Fibroblast of lung (primary cell): ENCODE data around the gene RASSF7. TPM values are rescaled to one million over a fixed set of nuclear protein-coding genes. Genes with fewer than 3 reads are reported as not detected.

Source experiments
- DNase-seq, 2 donors: peaks; one replicate each; pipeline versions ENCODE4 v3.0.0 to v3.0.0-alpha.2; 2010; ENCODE audit warnings: low read depth in 2 of 2
- H2AFZ ChIP-seq: 2 replicates; pipeline ENCODE4 v1.5.1; 2012; ENCODE audit warnings: low read length, control low read depth, inconsistent platforms
- H3K27ac ChIP-seq: 2 replicates; pipeline ENCODE4 v1.5.1; 2011; ENCODE audit warnings: low read length, control low read depth; ENCODE audit not compliant: insufficient read depth
- H3K27me3 ChIP-seq: 2 replicates; pipeline ENCODE4 v1.5.1; 2011; ENCODE audit warnings: mild to moderate bottlenecking, low read length; ENCODE audit not compliant: control insufficient read depth, insufficient read depth
- H3K36me3 ChIP-seq: 2 replicates; pipeline ENCODE4 v1.5.1; 2011; ENCODE audit warnings: low read length; ENCODE audit not compliant: control insufficient read depth, insufficient read depth
- H3K4me1 ChIP-seq: 2 replicates; pipeline ENCODE4 v1.5.1; 2011; ENCODE audit warnings: low read length; ENCODE audit not compliant: control insufficient read depth, insufficient read depth; ENCODE audit errors: extremely low read depth
- H3K4me2 ChIP-seq: 2 replicates; pipeline ENCODE4 v1.5.1; 2011; ENCODE audit warnings: low read length, control low read depth; ENCODE audit not compliant: insufficient read depth; ENCODE audit errors: extremely low read depth
- H3K4me3 ChIP-seq, 4 experiments: fragments of 200-600 bp in 1 of 4; sonication (generic) in 1 of 4; replicated peaks in 1 of 4; 2 replicates each; pipeline ENCODE4 v1.5.1; 2011 to 2016; ENCODE audit warnings: low read length in 4 of 4, low read depth in 3 of 4, mild to moderate bottlenecking in 3 of 4, control low read depth in 2 of 4, inconsistent platforms in 1 of 4, mixed read lengths in 1 of 4; ENCODE audit not compliant: insufficient read depth in 1 of 4; ENCODE audit errors: control extremely low read depth in 1 of 4
- H3K79me2 ChIP-seq: 2 replicates; pipeline ENCODE4 v1.5.1; 2012; ENCODE audit warnings: mild to moderate bottlenecking, low read length, inconsistent platforms; ENCODE audit not compliant: control insufficient read depth, insufficient read depth
- H3K9ac ChIP-seq: 2 replicates; pipeline ENCODE4 v1.5.1; 2011; ENCODE audit warnings: mild to moderate bottlenecking, low read length, control low read depth; ENCODE audit not compliant: insufficient read depth
- H3K9me3 ChIP-seq: 2 replicates; pipeline ENCODE4 v1.5.1; 2012; ENCODE audit warnings: low read depth, low read length; ENCODE audit not compliant: control insufficient read depth, insufficient read depth
- H4K20me1 ChIP-seq: 2 replicates; pipeline ENCODE4 v1.5.1; 2011; ENCODE audit warnings: low read length; ENCODE audit not compliant: control insufficient read depth, insufficient read depth; ENCODE audit errors: extremely low read depth
- CTCF ChIP-seq, 2 donors: IDR thresholded peaks in 1 of 2; conservative IDR thresholded peaks in 1 of 2; 1 replicate in 1 of 2; 2 replicates in 1 of 2; pipeline ENCODE4 v1.5.1; 2011 to 2012; ENCODE audit warnings: low read length in 2 of 2, control low read depth in 1 of 2, inconsistent platforms in 1 of 2, low read depth in 1 of 2, mild to moderate bottlenecking in 1 of 2
- EZH2 ChIP-seq: IDR thresholded peaks from 2 replicates; pipeline ENCODE4 v1.5.1; 2012; ENCODE audit warnings: low read length, control low read depth, mild to moderate bottlenecking; ENCODE audit errors: missing control alignments
- polyA plus RNA-seq, 2 donors: library from polyadenylated mRNA; depleted of rRNA in 1 of 2; stranded (reverse) in 1 of 2; unstranded in 1 of 2; fragments of >200 nt; gene quantifications; 2 replicates each; pipeline ENCODE4 v1.2.1, GENCODE V29; 2011 to 2012; ENCODE audit warnings: missing spikeins in 1 of 2
- total RNA-seq: library from RNA; depleted of rRNA; stranded (reverse); fragments of >200 nt; gene quantifications from 2 replicates; pipeline ENCODE4 v1.2.1, GENCODE V29; 2014

The RASSF7 gene
- total and polyA plus RNA-seq, 2 donors (not counting 1 experiment from before 2014, with no cell fraction given): 1.6 to 2.8 TPM

- TF ChIP-seq CTCF (conservative IDR thresholded peaks at IDR 0.05 in 1 of 2, IDR thresholded peaks at IDR 0.05 in 1 of 2; ENCODE audit: low read depth in 1 of 2, low read length in 2 of 2) (no peak), EZH2 (no peak)
- no peaks in the 10 kb centered on the region for H3K36me3 ChIP-seq
- no peaks in the 10 kb centered on the region for H3K9me3 ChIP-seq
- no peaks in the 10 kb centered on the region for H3K27me3 ChIP-seq
- no peak overlapping the region for H3K27ac ChIP-seq
- H3K4me3 ChIP-seq: no peak overlapping the region
- no peaks in the 10 kb centered on the region for H3K79me2 ChIP-seq
- no peaks in the 10 kb centered on the region for H4K20me1 ChIP-seq
- H3K4me2 ChIP-seq: no peak overlapping the region
- no peaks in the 10 kb centered on the region for H3K4me1 ChIP-seq
- H3K9ac ChIP-seq: no peak overlapping the region
- H2AFZ ChIP-seq: no peak overlapping the region
- no peak for DNase-seq
These were observed 20.7 kb upstream of the RASSF7 start for GRCh38 chr11:539971-540481.

DNA sequence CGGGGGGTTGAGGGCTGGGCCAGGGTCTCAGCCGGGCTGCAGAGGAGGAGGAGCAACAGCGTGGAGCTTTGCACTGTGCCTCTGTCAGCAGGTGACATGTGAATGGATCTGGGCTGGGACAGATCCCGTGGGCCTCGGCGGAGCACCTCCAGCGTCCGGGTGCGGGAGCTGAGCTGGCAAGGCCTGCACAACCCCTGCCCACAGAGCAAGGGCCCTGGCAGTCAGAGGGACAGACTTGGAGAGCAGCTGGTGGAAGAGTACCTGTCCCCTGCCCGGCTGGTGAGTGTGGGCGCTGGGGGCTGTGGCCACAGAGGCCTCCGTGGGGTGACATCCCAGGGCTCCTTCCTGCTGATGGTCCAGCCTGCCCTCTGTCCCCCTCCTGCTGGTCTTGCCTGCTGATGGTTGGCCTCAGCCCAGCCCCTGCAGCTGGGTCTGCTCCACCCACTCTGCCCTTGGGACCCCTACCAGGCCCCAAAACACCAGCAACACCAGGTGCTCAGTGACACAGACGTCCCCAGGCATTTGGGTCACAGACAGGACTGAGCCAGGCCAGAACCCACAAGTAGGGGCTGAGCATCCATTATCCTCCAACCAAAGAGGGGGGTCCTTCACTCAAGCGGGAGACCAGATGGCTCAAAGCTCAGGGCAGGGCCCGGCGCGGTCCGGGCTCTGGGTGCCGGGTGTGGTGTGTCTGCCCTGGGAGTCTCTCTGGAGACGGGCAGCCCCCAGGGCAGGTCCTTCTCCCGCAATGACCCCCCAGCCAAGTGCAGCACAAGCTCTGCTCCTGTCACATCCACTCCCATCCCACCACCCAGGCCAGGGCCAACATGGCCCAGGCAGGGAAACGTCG lies 20.0 kb upstream of the RASSF7 start:
- H3K4me2 ChIP-seq: no peak overlapping the region
- H3K4me3 ChIP-seq: no peak overlapping the region
- no peaks in the 10 kb centered on the region for H3K36me3 ChIP-seq
- H3K9me3 ChIP-seq: no peaks in the 10 kb centered on the region
- H3K27me3 ChIP-seq: no peaks in the 10 kb centered on the region
- DNase-seq: no peak
- H4K20me1 ChIP-seq: no peaks in the 10 kb centered on the region
- no peaks in the 10 kb centered on the region for H3K79me2 ChIP-seq
- no peak overlapping the region for H2AFZ ChIP-seq
- no peaks in the 10 kb centered on the region for H3K4me1 ChIP-seq
- TF ChIP-seq EZH2 (no peak), CTCF (conservative IDR thresholded peaks at IDR 0.05 in 1 of 2, IDR thresholded peaks at IDR 0.05 in 1 of 2; ENCODE audit: low read depth in 1 of 2, low read length in 2 of 2) (no peak)
- H3K9ac ChIP-seq: no peak overlapping the region
- H3K27ac ChIP-seq: no peak overlapping the region

DNA sequence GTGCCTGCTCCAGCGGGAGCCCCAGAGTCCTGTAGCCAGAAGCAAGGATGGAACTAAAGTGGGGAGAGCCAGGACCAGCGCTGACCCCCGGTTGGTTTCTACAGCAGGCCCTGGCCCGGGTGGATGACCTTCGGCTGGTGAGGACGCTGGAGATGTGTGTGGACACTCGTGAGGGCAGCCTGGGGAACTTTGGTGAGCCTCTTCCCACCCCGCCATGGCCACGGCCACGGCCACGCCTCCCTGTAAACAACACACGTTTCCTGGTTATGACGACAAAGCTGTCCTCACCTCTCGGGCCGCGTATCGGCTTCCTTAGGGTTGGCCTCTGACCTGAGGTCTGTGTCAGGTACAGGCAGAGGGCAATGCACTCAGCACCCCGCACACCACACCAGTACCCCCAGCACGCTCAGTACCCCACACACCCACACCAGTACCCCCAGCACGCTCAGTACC lies 19.3 kb upstream of the RASSF7 start:
- Histone ChIP-seq H3K9me3 (no peaks in the 10 kb centered on the region), H4K20me1 (no peaks in the 10 kb centered on the region), H3K36me3 (no peaks in the 10 kb centered on the region), H3K79me2 (no peaks in the 10 kb centered on the region), H3K4me1 (no peaks in the 10 kb centered on the region), H2AFZ (no peak overlapping the region), H3K4me2 (no peak overlapping the region), H3K27me3 (no peaks in the 10 kb centered on the region), H3K9ac (no peak overlapping the region), H3K4me3 (no peak overlapping the region), H3K27ac (no peak overlapping the region)
- no peak for TF ChIP-seq EZH2
- TF ChIP-seq CTCF (conservative IDR thresholded peaks at IDR 0.05 in 1 of 2, IDR thresholded peaks at IDR 0.05 in 1 of 2; ENCODE audit: low read depth in 1 of 2, low read length in 2 of 2): no peak
- no peak for DNase-seq
